ENCODE measurements around the gene PELI2.

DNA sequence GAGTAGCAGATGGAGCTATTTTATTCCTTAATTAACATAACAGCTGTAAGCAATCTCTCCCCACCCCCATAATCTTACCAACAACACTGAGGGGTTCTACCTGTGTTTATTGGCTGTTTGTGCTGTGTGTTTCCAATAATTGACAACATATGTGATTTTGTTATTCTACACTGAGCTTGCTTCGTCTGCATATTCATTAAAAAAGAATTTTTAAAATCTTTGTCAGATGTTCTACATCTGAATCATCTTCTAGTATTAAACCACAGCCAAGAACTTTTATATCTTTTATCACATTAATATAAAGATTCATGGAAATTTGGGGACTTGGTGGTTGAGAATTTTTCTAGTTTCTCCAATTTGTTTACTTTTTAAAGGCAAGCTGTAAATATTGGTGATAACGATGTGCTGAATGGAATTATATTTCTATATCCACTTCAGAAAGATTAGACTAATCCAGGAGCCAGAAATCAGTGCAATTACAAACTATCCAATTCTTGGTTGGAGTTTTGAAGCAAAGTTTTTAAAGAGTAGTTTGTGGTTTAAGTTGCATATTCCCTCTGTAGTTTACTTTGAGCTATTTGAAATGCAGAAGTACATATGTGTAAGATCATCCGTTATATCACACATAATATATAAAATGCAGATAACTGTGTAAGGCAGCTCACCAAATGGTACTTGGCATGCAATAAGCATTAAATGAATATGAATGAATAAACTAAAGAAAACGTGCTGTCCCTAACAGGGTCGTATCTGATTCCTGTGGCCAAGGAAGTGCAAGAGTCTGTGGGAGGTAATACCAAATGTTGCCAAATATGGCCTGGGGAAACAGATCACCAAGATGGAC, 206.9 kb downstream of the PELI2 start:
- TF ChIP-seq, protein P1, sequence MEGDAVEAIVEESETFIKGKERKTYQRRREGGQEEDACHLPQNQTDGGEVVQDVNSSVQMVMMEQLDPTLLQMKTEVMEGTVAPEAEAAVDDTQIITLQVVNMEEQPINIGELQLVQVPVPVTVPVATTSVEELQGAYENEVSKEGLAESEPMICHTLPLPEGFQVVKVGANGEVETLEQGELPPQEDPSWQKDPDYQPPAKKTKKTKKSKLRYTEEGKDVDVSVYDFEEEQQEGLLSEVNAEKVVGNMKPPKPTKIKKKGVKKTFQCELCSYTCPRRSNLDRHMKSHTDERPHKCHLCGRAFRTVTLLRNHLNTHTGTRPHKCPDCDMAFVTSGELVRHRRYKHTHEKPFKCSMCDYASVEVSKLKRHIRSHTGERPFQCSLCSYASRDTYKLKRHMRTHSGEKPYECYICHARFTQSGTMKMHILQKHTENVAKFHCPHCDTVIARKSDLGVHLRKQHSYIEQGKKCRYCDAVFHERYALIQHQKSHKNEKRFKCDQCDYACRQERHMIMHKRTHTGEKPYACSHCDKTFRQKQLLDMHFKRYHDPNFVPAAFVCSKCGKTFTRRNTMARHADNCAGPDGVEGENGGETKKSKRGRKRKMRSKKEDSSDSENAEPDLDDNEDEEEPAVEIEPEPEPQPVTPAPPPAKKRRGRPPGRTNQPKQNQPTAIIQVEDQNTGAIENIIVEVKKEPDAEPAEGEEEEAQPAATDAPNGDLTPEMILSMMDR (IDR thresholded peaks at IDR 0.05) = no peak
- no peak for TF ChIP-seq EZH2 (IDR thresholded peaks at IDR 0.05)

Data from neural progenitor cell (in vitro differentiated cells).